H1 (cell line): ENCODE data around the gene TTC28. TPM values are rescaled to one million over a fixed set of nuclear protein-coding genes. Genes with fewer than 3 reads are reported as not detected.

Experiments
- CTCF ChIA-PET: fragments of 300-600 bp; sonication (Branson Sonifier 250); formaldehyde crosslinking; loops from one replicate; lab custom pipeline; 2021; ENCODE audit not compliant: partially characterized antibody; lab: Charles Lee
- POLR2A ChIA-PET: fragments of 300-600 bp; sonication (Branson Sonifier 250); formaldehyde crosslinking; loops from one replicate; lab custom pipeline; 2021; ENCODE audit warnings: inconsistent platforms; ENCODE audit not compliant: partially characterized antibody; lab: Charles Lee
- DNase-seq, 2 experiments: peaks; one replicate each; pipeline versions ENCODE4 v3.0.0 to v3.0.0-alpha.2; 2010 to 2022; ENCODE audit warnings: low spot score in 2 of 2, low read depth in 1 of 2, mixed read lengths in 1 of 2
- FAIRE-seq: peaks from 2 replicates; lab custom pipeline; 2011; peaks lifted over from hg19 to GRCh38; lab: Jason Lieb, UNC
- H2AFZ ChIP-seq: 2 replicates; pipeline ENCODE4 v1.8.1; 2012; ENCODE audit warnings: low read length, inconsistent platforms
- H2AK5ac ChIP-seq: 2 replicates; pipeline ENCODE4 v1.6.1; 2013; ENCODE audit warnings: low read depth, low read length
- H2BK120ac ChIP-seq: replicated peaks from 2 replicates; pipeline ENCODE3; 2013; ENCODE audit warnings: low read depth, low read length, inconsistent platforms
- H2BK12ac ChIP-seq: 2 replicates; pipeline ENCODE4 v1.6.1; 2013; ENCODE audit warnings: low read depth, low read length
- H2BK15ac ChIP-seq: 2 replicates; pipeline ENCODE4 v1.6.1; 2013; ENCODE audit warnings: low read length
- H2BK20ac ChIP-seq: 2 replicates; pipeline ENCODE4 v1.6.1; 2013; ENCODE audit warnings: low read length
- H2BK5ac ChIP-seq: 2 replicates; pipeline ENCODE4 v1.6.1; 2013; ENCODE audit warnings: low read depth, low read length
- H3K14ac ChIP-seq: 2 replicates; pipeline ENCODE4 v1.6.1; 2013; ENCODE audit warnings: inconsistent platforms; ENCODE audit not compliant: insufficient read length
- H3K18ac ChIP-seq: 2 replicates; pipeline ENCODE4 v1.6.1; 2013; ENCODE audit warnings: low read length; ENCODE audit errors: extremely low read depth
- H3K23ac ChIP-seq: 2 replicates; pipeline ENCODE4 v1.6.1; 2013; ENCODE audit warnings: inconsistent platforms; ENCODE audit not compliant: insufficient read length
- H3K23me2 ChIP-seq: 2 replicates; pipeline ENCODE4 v1.6.1; 2013; ENCODE audit warnings: low read depth, low read length
- H3K27ac ChIP-seq: 2 replicates; pipeline ENCODE4 v1.6.1; 2011; ENCODE audit warnings: low read depth, low read length, inconsistent platforms
- H3K27me3 ChIP-seq, 4 experiments: replicated peaks in 1 of 4; 1 replicate in 1 of 4; 2 replicates in 3 of 4; pipeline versions ENCODE4 v1.6.1 to v1.8.1; 2011 to 2013; ENCODE audit warnings: low read length in 3 of 4, mild to moderate bottlenecking in 3 of 4, inconsistent platforms in 2 of 4, mixed read lengths in 2 of 4, moderate library complexity in 1 of 4; ENCODE audit not compliant: control insufficient read depth in 3 of 4, insufficient read depth in 3 of 4; ENCODE audit errors: extremely low read depth in 1 of 4
- H3K36me3 ChIP-seq, 4 experiments: 2 replicates each; pipeline versions ENCODE4 v1.6.1 to v1.8.1; 2011 to 2013; ENCODE audit warnings: mild to moderate bottlenecking in 4 of 4, low read length in 3 of 4, moderate library complexity in 2 of 4, control low read depth in 1 of 4, inconsistent platforms in 1 of 4; ENCODE audit not compliant: insufficient read depth in 4 of 4, control insufficient read depth in 2 of 4
- H3K4ac ChIP-seq: replicated peaks from 2 replicates; pipeline ENCODE3; 2013; ENCODE audit warnings: low read length, low read depth, mixed read lengths, inconsistent platforms; ENCODE audit not compliant: insufficient read length
- H3K4me1 ChIP-seq, 4 experiments: replicated peaks in 1 of 4; 1 replicate in 1 of 4; 2 replicates in 3 of 4; pipeline versions ENCODE4 v1.6.1 to v1.8.1; 2011 to 2013; ENCODE audit warnings: low read length in 3 of 4, inconsistent platforms in 2 of 4, mixed read lengths in 1 of 4; ENCODE audit not compliant: insufficient read depth in 4 of 4, control insufficient read depth in 3 of 4
- H3K4me2 ChIP-seq, 2 experiments: 2 replicates each; pipeline versions ENCODE4 v1.6.1 to v1.8.1; 2011 to 2013; ENCODE audit warnings: low read depth in 2 of 2, low read length in 2 of 2, control low read depth in 1 of 2, inconsistent platforms in 1 of 2, mild to moderate bottlenecking in 1 of 2; ENCODE audit not compliant: insufficient read depth in 1 of 2
- H3K4me3 ChIP-seq, 4 experiments: fragments of 200-600, 300-600 bp in 1 of 4; sonication (generic), shearing (Covaris generic), sonication (Bioruptor Twin) in 1 of 4; 2 replicates each; pipeline versions ENCODE4 v1.5.1 to v1.8.1; 2011 to 2016; ENCODE audit warnings: low read length in 4 of 4, low read depth in 3 of 4, control low read depth in 2 of 4, inconsistent platforms in 2 of 4, mild to moderate bottlenecking in 2 of 4, mixed read lengths in 1 of 4, moderate library complexity in 1 of 4; ENCODE audit not compliant: insufficient read depth in 2 of 4; ENCODE audit errors: extremely low read depth in 1 of 4
- H3K56ac ChIP-seq: replicated peaks from 2 replicates; pipeline ENCODE3; 2013; ENCODE audit warnings: low read depth, mild to moderate bottlenecking, mixed read lengths, low read length, inconsistent platforms; ENCODE audit not compliant: insufficient read length
- H3K79me1 ChIP-seq: 2 replicates; pipeline ENCODE4 v1.6.1; 2013; ENCODE audit warnings: low read depth, low read length, control low read depth
- H3K79me2 ChIP-seq, 2 experiments: 2 replicates each; pipeline versions ENCODE4 v1.6.1 to v1.8.1; 2012 to 2013; ENCODE audit warnings: low read length in 2 of 2, mild to moderate bottlenecking in 2 of 2, inconsistent platforms in 1 of 2; ENCODE audit not compliant: insufficient read depth in 2 of 2, control insufficient read depth in 1 of 2
- H3K9ac ChIP-seq, 4 experiments: replicated peaks in 1 of 4; 1 replicate in 1 of 4; 2 replicates in 3 of 4; pipeline versions ENCODE4 v1.6.1 to v1.8.1; 2011 to 2013; ENCODE audit warnings: low read depth in 3 of 4, low read length in 3 of 4, control low read depth in 2 of 4, mild to moderate bottlenecking in 2 of 4, moderate library complexity in 2 of 4, inconsistent platforms in 1 of 4; ENCODE audit errors: extremely low read depth in 1 of 4
- H3K9me3 ChIP-seq, 2 experiments: 2 replicates each; pipeline versions ENCODE4 v1.6.1 to v1.8.1; 2012 to 2013; ENCODE audit warnings: mild to moderate bottlenecking in 2 of 2, moderate library complexity in 2 of 2, control low read depth in 1 of 2, inconsistent platforms in 1 of 2, low read depth in 1 of 2, low read length in 1 of 2, mixed read lengths in 1 of 2; ENCODE audit not compliant: insufficient read depth in 2 of 2
- H4K20me1 ChIP-seq, 2 experiments: replicated peaks in 1 of 2; 2 replicates each; pipeline versions ENCODE3 to v1.8.1; 2011 to 2013; ENCODE audit warnings: inconsistent platforms in 2 of 2, low read length in 2 of 2, mild to moderate bottlenecking in 1 of 2; ENCODE audit not compliant: insufficient read depth in 2 of 2, control insufficient read depth in 1 of 2
- H4K5ac ChIP-seq: 2 replicates; pipeline ENCODE4 v1.6.1; 2013; ENCODE audit warnings: low read length, low read depth, mixed read lengths, inconsistent platforms; ENCODE audit not compliant: insufficient read length
- H4K8ac ChIP-seq: 2 replicates; pipeline ENCODE4 v1.8.0; 2013; ENCODE audit warnings: mild to moderate bottlenecking, moderate library complexity, low read length, inconsistent platforms; ENCODE audit not compliant: insufficient read depth; ENCODE audit errors: extremely low read depth
- H4K91ac ChIP-seq: replicated peaks from 2 replicates; pipeline ENCODE3; 2013; ENCODE audit warnings: low read length, mixed read lengths, inconsistent platforms; ENCODE audit not compliant: insufficient read length
- KDM1A ChIP-seq: fragments of 200-600, 300-600 bp; sonication (generic); IDR thresholded peaks from 2 replicates; pipeline ENCODE4 v1.7.1; 2016; ENCODE audit warnings: mild to moderate bottlenecking, low read length, borderline replicate concordance
- SP1 ChIP-seq: IDR thresholded peaks from 2 replicates; pipeline ENCODE4 v1.6.1; 2011; ENCODE audit warnings: low read depth, low read length
- SP2 ChIP-seq: IDR thresholded peaks from 2 replicates; pipeline ENCODE4 v1.6.1; 2012; ENCODE audit warnings: mild to moderate bottlenecking, low read length, inconsistent platforms
- TBP ChIP-seq: IDR thresholded peaks from 2 replicates; pipeline ENCODE4 v1.6.1; 2011; ENCODE audit warnings: low read depth, low read length, improper control_type of control experiment
- WGBS, 2 experiments: shearing (Covaris generic) in 1 of 2; methylation state at CpG; one replicate each; pipeline versions ENCODE4 v1.1.6 to v1.1.7; 2013 to 2015; ENCODE audit warnings: low lambda C conversion rate in 2 of 2, mixed read lengths in 2 of 2, inconsistent platforms in 1 of 2, low coverage in 1 of 2, missing lambda C conversion rate in 1 of 2; ENCODE audit not compliant: insufficient replicate concordance in 2 of 2, insufficient coverage in 1 of 2, insufficient read length in 1 of 2; ENCODE audit errors: extremely low coverage in 1 of 2, missing lambda C conversion rate in 1 of 2; 5-methylcytosine and 5-hydroxymethylcytosine counted together
- polyA plus RNA-seq, 7 experiments: library from polyadenylated mRNA; depleted of rRNA in 3 of 7; stranded (reverse) in 5 of 7; unstranded in 2 of 7; fragments of >200 nt in 5 of 7; fragments of 200-250 nt in 2 of 7; gene quantifications; 1 replicate in 5 of 7; 2 replicates in 1 of 7; 4 replicates in 1 of 7; pipeline versions ENCODE4 v1.2.1 to v1.2.3, GENCODE V29; 2011 to 2013; ENCODE audit warnings: missing spikeins in 2 of 7, mixed read lengths in 2 of 7
- total RNA-seq: library from RNA; stranded (reverse); fragmentation: NEBNext Ultra II Directional; extraction: Animal tissue kit (Norgen Biotek cat#: 25700); gene quantifications from 2 replicates; pipeline ENCODE4 v1.2.1, GENCODE V29; 2021

The TTC28 gene
- total and polyA plus RNA-seq, 2 of the 8 experiments (the other 6 are each of a cell fraction or from before 2014, with no cell fraction given), result 2.6 to 12.6 TPM

GRCh38 chr22:27991586-27992293 is 687.9 kb downstream of the TTC28 start:
- FAIRE-seq, result no peak
- no peaks in the 10 kb centered on the region; the same call in 1 of the 2 replicates for H3K23me2 ChIP-seq
- no peak overlapping the region for H2AK5ac ChIP-seq
- no peaks in the 10 kb centered on the region for H3K9me3 ChIP-seq
- H4K8ac ChIP-seq, result no peak overlapping the region
- no peak overlapping the region for H3K27ac ChIP-seq
- WGBS, 2 experiments, result 89% methylated on average over 7 of the region's 7 CpGs; no CpG with 5 or more reads in 1 of the 2 experiments
- no peak overlapping the region; the same call in 1 of the 2 replicates for H2BK20ac ChIP-seq
- no peak overlapping the region; the same call in 1 of the 2 replicates for H2BK5ac ChIP-seq
- H3K27me3 ChIP-seq, result peaks cover 0 to 2% (median 0%) of the 10 kb centered on the region in 4 experiments; a peak in 2 of 7 replicates
- no peaks in the 10 kb centered on the region for H3K79me1 ChIP-seq
- peaks cover 0 to 24% (median 18%) of the 10 kb centered on the region in 4 experiments; a peak in 6 of 7 replicates for H3K4me1 ChIP-seq
- H4K20me1 ChIP-seq, result peaks cover 0 to 2% of the 10 kb centered on the region in 2 experiments
- DNase-seq, result no peak
- H3K56ac ChIP-seq, result no peak overlapping the region
- H4K91ac ChIP-seq, result no peak overlapping the region
- H3K79me2 ChIP-seq, result no peaks in the 10 kb centered on the region
- POLR2A ChIA-PET, result interaction anchor here (1.3 to 1.5 kb wide), 2 partner anchors 9 to 73 kb away, joined by 4 read pairs; partner anchors contain the start of gene PITPNB
- TF ChIP-seq KDM1A (no peak), TBP (no peak), SP2 (no peak), SP1 (no peak)
- TF ChIP-seq, all 59 proteins: peak for 0
- Histone ChIP-seq H3K4me3 (no peak overlapping the region), H3K36me3 (no peaks in the 10 kb centered on the region; a peak in 1 of 8 replicates), H2AFZ (no peak overlapping the region), H4K5ac (no peak overlapping the region), H3K23ac (no peak overlapping the region), H3K14ac (no peak overlapping the region), H3K9ac (no peak overlapping the region), H2BK15ac (no peak overlapping the region), H2BK12ac (no peak overlapping the region), H2BK120ac (no peak overlapping the region), H3K4me2 (no peak overlapping the region), H3K18ac (no peak overlapping the region; the same call in 1 of the 2 replicates), H3K4ac (no peak overlapping the region)
- CTCF ChIA-PET, result interaction anchor here (0.9 to 4.2 kb wide), 20 partner anchors 8 to 600 kb away, joined by 3 to 38 read pairs (median 8); partner anchors contain the start of gene PITPNB
